ENCODE results near the gene LRIG3. TPM values are rescaled to one million over a fixed set of nuclear protein-coding genes. Genes with fewer than 3 reads are reported as not detected.
"Not testable (repeated sequence)": the region's sequence is repeated elsewhere in the genome, so short reads cannot be mapped to it uniquely, and the experiment has no call there.

Gene LRIG3
- total and polyA plus RNA-seq, 12 donors: 1.8 to 8.5 (median 6.4) TPM

- ATAC-seq (no peak), DNase-seq (no peak)
- TF ChIP-seq CTCF (IDR thresholded peaks at IDR 0.05): no peak
- no peak overlapping the region for H3K27ac ChIP-seq
- 61 to 76% methylated on average over 4 of the region's 4 CpGs for WGBS, 2 donors
- no peaks in the 10 kb centered on the region for H3K4me1 ChIP-seq
- intact Hi-C loops (cut with DNase I): no loop called here
- no peaks in the 10 kb centered on the region for H3K27me3 ChIP-seq
- H3K4me3 ChIP-seq: no peak overlapping the region
- peaks cover 0 to 2% (median 0%) of the 10 kb centered on the region in 9 donors for H3K36me3 ChIP-seq
- H3K9me3 ChIP-seq: no peaks in the 10 kb centered on the region
Observed at GRCh38 chr12:58860788-58861240, 59.5 kb downstream of the LRIG3 start.

- Histone ChIP-seq H3K27me3 (no peaks in the 10 kb centered on the region), H3K4me3 (no peak overlapping the region), H3K36me3 (no peaks in the 10 kb centered on the region), H3K9me3 (no peaks in the 10 kb centered on the region), H3K27ac (no peak overlapping the region), H3K4me1 (no peaks in the 10 kb centered on the region)
- intact Hi-C loops (cut with DNase I): no loop called here
- WGBS, 2 donors: 90 to 92% methylated on average over 8 of the region's 8 CpGs
- DNase-seq (no peak), ATAC-seq (no peak)
- no peak for TF ChIP-seq CTCF (IDR thresholded peaks at IDR 0.05)
Observed at GRCh38 chr12:58860056-58860787, 60.1 kb downstream of the LRIG3 start.

GRCh38 chr12:58858030-58858429, 62.3 kb downstream of the LRIG3 start:
- H3K36me3 ChIP-seq: no peaks in the 10 kb centered on the region
- H3K4me3 ChIP-seq: no peak overlapping the region
- 86 to 92% methylated on average over 5 of the region's 5 CpGs for WGBS, 2 donors
- ATAC-seq (no peak), DNase-seq (no peak)
- H3K4me1 ChIP-seq: no peaks in the 10 kb centered on the region
- H3K27me3 ChIP-seq: no peaks in the 10 kb centered on the region
- no peak for TF ChIP-seq CTCF (IDR thresholded peaks at IDR 0.05)
- no peak overlapping the region for H3K27ac ChIP-seq
- no peaks in the 10 kb centered on the region for H3K9me3 ChIP-seq
- intact Hi-C loops (cut with DNase I): no loop called here

GRCh38 chr12:58857206-58857605, 63.1 kb downstream of the LRIG3 start:
- H3K4me3 ChIP-seq; intact Hi-C loops (cut with DNase I); H3K36me3 ChIP-seq; DNase-seq; H3K27ac ChIP-seq; H3K4me1 ChIP-seq; ATAC-seq; H3K27me3 ChIP-seq; H3K9me3 ChIP-seq: not testable (repeated sequence)
- 61 to 65% methylated on average over 1 of the region's 1 CpG for WGBS, 2 donors

- H3K4me1 ChIP-seq; ATAC-seq; H3K36me3 ChIP-seq; H3K9me3 ChIP-seq; H3K4me3 ChIP-seq; H3K27ac ChIP-seq; intact Hi-C loops (cut with DNase I); H3K27me3 ChIP-seq; DNase-seq: not testable (repeated sequence)
- WGBS, 2 donors: 77 to 83% methylated on average over 5 of the region's 5 CpGs
Observed at GRCh38 chr12:58855630-58856029, 64.7 kb downstream of the LRIG3 start.

Data from heart right ventricle (tissue), 16 donors.